ENCODE results near the gene PRPF19. TPM values are rescaled to one million over a fixed set of nuclear protein-coding genes. Genes with fewer than 3 reads are reported as not detected.

PRPF19 gene
- total RNA-seq, 6 donors from 2014 or later: 10.5 to 72.8 (median 55.1) TPM

- TF ChIP-seq POLR2A (IDR thresholded peaks at IDR 0.05) (no peak), CTCF (IDR thresholded peaks at IDR 0.05) (no peak), EP300 (IDR thresholded peaks at IDR 0.05) (no peak), POLR2AphosphoS5 (IDR thresholded peaks at IDR 0.05) (no peak)
- DNase-seq: no peak
- peaks cover 58 to 77% (median 70%) of the 10 kb centered on the region in 4 donors for H3K36me3 ChIP-seq
- H3K4me1 ChIP-seq: peaks cover 14 to 17% (median 15%) of the 10 kb centered on the region in 4 donors
- H3K27ac ChIP-seq: no peak overlapping the region
- H3K9me3 ChIP-seq: no peaks in the 10 kb centered on the region
- no peak for ATAC-seq (ENCODE audit: low FRiP score in 2 of 2)
- H3K4me3 ChIP-seq: no peak overlapping the region
- H3K27me3 ChIP-seq: no peaks in the 10 kb centered on the region
- 93 to 98% methylated on average over 9 to 13 of the region's 13 CpGs for WGBS, 2 donors
Measured at GRCh38 chr11:60900673-60901404, 5.5 kb downstream of the PRPF19 start.

GRCh38 chr11:60899977-60900376 is 6.4 kb downstream of the PRPF19 start:
- H3K9me3 ChIP-seq: no peaks in the 10 kb centered on the region
- H3K36me3 ChIP-seq: peaks cover 61 to 86% (median 78%) of the 10 kb centered on the region in 4 donors
- no peak overlapping the region for H3K4me3 ChIP-seq
- TF ChIP-seq CTCF (IDR thresholded peaks at IDR 0.05): no peak
- no peak for TF ChIP-seq POLR2A (IDR thresholded peaks at IDR 0.05)
- no peak for TF ChIP-seq POLR2AphosphoS5 (IDR thresholded peaks at IDR 0.05)
- TF ChIP-seq EP300 (IDR thresholded peaks at IDR 0.05): no peak
- ATAC-seq (ENCODE audit: low FRiP score in 2 of 2) (no peak), DNase-seq (no peak)
- no peak overlapping the region for H3K27ac ChIP-seq
- peaks cover 5 to 9% (median 7%) of the 10 kb centered on the region in 4 donors for H3K4me1 ChIP-seq
- 65 to 83% methylated on average over 4 of the region's 4 CpGs for WGBS, 2 donors
- H3K27me3 ChIP-seq: no peaks in the 10 kb centered on the region

- Histone ChIP-seq H3K27ac (no peak overlapping the region), H3K27me3 (no peaks in the 10 kb centered on the region), H3K36me3 (peaks cover 61 to 93% (median 83%) of the 10 kb centered on the region in 4 donors), H3K9me3 (no peaks in the 10 kb centered on the region), H3K4me3 (no peak overlapping the region), H3K4me1 (peaks cover 0 to 2% (median under 1%) of the 10 kb centered on the region in 4 donors)
- TF ChIP-seq POLR2AphosphoS5 (IDR thresholded peaks at IDR 0.05) (no peak), POLR2A (IDR thresholded peaks at IDR 0.05) (no peak), EP300 (IDR thresholded peaks at IDR 0.05) (no peak), CTCF (IDR thresholded peaks at IDR 0.05) (peak; percentile 81 to 96 (median 88))
- ATAC-seq (ENCODE audit: low FRiP score in 2 of 2) (peak; percentile 72 to 84), DNase-seq (peak in 1 of 2 donors; percentile 55)
- WGBS, 2 donors: 62 to 65% methylated on average over 12 of the region's 12 CpGs
Measured at GRCh38 chr11:60899046-60899936, 7.1 kb downstream of the PRPF19 start.

GRCh38 chr11:60897496-60897895 is 8.9 kb downstream of the PRPF19 start:
- TF ChIP-seq POLR2AphosphoS5 (IDR thresholded peaks at IDR 0.05): no peak
- ATAC-seq (ENCODE audit: low FRiP score in 2 of 2) (no peak), DNase-seq (no peak)
- whole genome bisulfite sequencing, 2 donors: 95 to 96% methylated on average over 4 of the region's 4 CpGs
- Histone ChIP-seq H3K4me3 (no peak overlapping the region), H3K36me3 (peaks cover 61 to 99% (median 82%) of the 10 kb centered on the region in 4 donors), H3K9me3 (no peaks in the 10 kb centered on the region), H3K27me3 (no peaks in the 10 kb centered on the region), H3K27ac (no peak overlapping the region), H3K4me1 (no peaks in the 10 kb centered on the region)

GRCh38 chr11:60895687-60896086 is 10.7 kb downstream of the PRPF19 start:
- DNase-seq: no peak
- H3K4me1 ChIP-seq: peaks cover 0 to 2% (median 0%) of the 10 kb centered on the region in 4 donors
- whole genome bisulfite sequencing, 2 donors: 69 to 84% methylated on average over 5 of the region's 5 CpGs
- no peak overlapping the region for H3K27ac ChIP-seq
- H3K27me3 ChIP-seq: no peaks in the 10 kb centered on the region
- ATAC-seq (ENCODE audit: low FRiP score in 2 of 2): peak in 1 of 2 donors; percentile 42
- no peak overlapping the region for H3K4me3 ChIP-seq
- no peak for TF ChIP-seq EP300 (IDR thresholded peaks at IDR 0.05)
- no peak for TF ChIP-seq POLR2A (IDR thresholded peaks at IDR 0.05)
- TF ChIP-seq POLR2AphosphoS5 (IDR thresholded peaks at IDR 0.05): no peak
- H3K36me3 ChIP-seq: peaks cover 44 to 95% (median 65%) of the 10 kb centered on the region in 4 donors
- no peaks in the 10 kb centered on the region for H3K9me3 ChIP-seq
